HG03135 (cell line): ENCODE data around the gene CDH6.

Experiments used
- ATAC-seq: cut with Tn5 transposase; IDR thresholded peaks from one replicate; pipeline ENCODE4 v1.9.1; 2021; ENCODE audit warnings: mild to moderate bottlenecking, moderate library complexity; ENCODE audit not compliant: unreplicated experiment

CDH6 gene

GRCh38 chr5:31244921-31245320 lies 51.4 kb downstream of the CDH6 start:
- ATAC-seq = no peak

- ATAC-seq = no peak
These were observed 53.9 kb downstream of the CDH6 start for GRCh38 chr5:31247381-31247780.

DNA sequence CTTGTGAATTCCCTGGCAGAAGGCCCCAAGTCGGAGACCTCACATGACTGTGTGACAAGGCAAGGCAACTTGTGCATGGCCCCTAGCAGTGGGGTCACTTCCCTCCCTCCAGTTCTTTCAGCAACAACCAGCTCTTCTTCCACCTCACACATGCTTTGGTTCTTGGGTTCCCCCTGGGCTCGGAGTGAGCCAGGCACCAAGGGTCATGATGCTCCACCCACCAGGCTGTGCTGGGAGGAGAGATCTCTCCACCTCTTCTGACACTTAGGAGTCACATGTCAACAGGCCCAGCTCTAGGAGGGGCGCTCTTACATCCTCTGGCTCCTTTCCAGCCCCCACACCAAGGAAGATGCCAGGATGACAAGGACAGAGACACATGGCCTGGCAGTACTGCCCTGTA lies 56.7 kb downstream of the CDH6 start:
- ATAC-seq = no peak

- no peak for ATAC-seq
These were observed 57.5 kb downstream of the CDH6 start for GRCh38 chr5:31251032-31251431.

DNA sequence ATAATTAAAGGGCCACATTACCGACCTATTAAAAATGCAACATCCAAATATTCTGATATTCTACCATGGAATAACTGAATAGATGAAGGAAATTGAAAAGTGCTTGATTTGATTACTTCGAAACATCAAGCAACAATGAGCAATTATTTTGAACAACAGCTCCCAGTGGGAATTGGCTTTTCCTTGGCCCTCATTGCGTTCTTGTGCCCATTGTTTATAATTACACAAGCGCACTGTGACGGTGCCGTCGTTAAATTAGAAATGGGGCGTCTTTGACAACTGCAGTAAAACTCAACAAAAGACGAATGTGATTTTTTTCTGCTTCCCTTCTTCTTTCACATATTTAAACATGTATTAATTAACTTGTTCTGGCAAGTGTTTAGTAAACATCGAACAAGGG lies 61.6 kb downstream of the CDH6 start:
- ATAC-seq = no peak

DNA sequence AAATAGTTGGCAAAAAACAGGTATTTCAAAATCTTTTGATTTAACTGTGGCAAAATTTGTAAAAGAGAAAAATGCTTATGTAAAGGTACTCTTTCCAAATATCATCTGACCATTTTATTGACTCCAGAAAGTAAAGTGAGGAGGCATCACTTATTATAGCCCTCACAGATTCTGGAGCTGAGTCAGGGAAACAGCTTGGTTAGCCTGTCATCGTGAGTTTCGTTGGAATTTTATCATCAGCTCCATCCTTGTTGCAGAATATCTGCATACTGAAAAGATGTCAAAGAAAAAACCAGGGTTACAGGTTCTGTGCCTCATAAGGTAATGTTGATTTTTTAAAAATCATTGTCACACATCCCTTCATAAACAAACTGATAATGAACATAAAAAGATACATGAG lies 74.8 kb downstream of the CDH6 start:
- ATAC-seq = no peak

- ATAC-seq = no peak
These were observed 75.2 kb downstream of the CDH6 start for GRCh38 chr5:31268686-31269085.

GRCh38 chr5:31269259-31269658 lies 75.8 kb downstream of the CDH6 start:
- no peak for ATAC-seq

GRCh38 chr5:31270396-31270795 lies 76.9 kb downstream of the CDH6 start:
- no peak for ATAC-seq

DNA sequence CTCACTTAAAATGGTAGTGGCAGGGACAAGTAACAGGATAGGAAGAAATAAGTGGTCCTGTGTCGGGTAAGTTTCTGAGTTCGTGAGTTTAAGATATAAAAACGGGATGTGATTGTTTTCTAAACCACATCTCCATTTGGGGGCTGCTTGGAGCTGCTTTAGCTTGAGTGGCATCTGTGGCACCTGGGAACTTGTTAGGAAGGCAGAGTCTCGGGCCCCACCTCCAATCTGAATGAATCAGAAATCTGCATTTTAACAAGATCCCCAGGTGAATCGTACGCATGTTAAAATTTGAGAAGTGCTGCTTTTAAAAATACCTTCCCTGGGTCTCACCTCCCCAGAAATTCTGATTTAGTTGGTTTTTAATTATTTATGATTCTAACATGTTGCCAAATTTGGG lies 78.1 kb downstream of the CDH6 start:
- ATAC-seq = no peak

GRCh38 chr5:31273161-31273560 lies 79.7 kb downstream of the CDH6 start:
- no peak for ATAC-seq

DNA sequence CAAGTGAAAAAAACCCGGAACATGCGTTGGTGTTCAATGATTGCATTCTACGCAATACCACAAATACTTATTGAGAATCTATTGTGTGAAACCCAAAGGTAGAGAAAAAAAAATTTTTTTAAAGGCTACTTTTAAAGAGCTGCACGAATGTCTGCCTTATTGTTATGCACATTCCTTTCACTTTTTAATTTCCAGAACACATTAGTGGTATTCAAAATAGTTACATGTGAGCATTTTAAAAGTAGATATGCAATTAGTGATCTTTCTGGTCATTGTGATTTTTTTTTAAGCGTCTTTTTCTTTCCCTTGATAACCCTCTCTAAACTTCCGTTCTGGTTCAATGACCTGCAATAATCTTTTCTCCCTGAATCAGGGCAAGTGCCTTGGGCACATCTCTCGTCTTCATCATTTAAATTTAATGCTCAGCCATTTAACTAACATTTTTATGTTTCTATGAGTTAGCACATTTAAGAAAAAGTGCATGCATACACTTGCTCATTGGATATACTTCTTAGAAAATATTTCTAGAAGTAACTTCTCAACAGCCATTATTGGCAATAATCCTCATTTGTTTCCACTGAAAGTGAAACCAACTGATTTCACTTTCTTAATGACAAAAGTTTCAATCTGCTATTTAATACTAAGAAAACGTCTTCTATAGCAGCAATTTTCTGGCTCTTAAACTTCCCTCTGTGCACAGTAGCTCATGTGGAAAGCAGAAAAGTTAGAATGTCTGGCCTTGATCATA lies 80.3 kb downstream of the CDH6 start:
- ATAC-seq = peak; percentile 74

DNA sequence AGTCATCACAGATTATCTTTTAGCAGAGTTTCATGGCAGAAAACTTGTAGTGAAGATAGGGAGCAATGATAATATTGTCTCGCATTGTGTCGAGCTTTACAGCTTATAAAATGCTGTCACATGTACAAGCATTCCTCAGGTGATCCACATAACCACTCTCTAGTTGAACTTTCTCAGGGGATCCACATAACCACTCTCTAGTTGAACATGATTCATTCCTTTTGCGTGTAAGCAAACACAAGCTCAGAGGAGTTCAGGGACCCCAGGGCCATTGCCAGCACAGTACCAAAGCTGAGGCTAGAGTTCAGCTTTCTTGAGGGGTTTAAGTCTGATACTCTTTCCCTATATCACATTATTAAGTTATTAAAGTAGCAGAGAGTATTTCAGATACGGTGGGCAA lies 86.7 kb downstream of the CDH6 start:
- no peak for ATAC-seq

DNA sequence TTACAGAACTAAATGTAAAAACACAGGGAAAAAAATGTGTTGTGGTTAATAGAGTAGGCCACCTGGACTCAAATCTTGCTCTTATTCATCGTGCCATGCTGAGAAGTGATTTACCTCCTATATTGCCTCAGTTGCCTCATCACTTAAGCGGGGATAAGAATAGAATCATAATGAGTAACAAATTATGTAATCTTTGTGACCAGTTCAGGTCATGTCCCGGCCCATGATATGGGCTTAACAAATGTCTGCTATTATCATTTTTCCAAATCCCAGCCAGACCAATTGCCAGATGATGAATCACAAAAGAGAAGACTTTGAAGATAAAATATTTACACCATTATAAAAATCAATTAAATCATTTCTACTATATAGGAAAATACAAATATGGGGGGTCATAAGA lies 89.8 kb downstream of the CDH6 start:
- no peak for ATAC-seq

DNA sequence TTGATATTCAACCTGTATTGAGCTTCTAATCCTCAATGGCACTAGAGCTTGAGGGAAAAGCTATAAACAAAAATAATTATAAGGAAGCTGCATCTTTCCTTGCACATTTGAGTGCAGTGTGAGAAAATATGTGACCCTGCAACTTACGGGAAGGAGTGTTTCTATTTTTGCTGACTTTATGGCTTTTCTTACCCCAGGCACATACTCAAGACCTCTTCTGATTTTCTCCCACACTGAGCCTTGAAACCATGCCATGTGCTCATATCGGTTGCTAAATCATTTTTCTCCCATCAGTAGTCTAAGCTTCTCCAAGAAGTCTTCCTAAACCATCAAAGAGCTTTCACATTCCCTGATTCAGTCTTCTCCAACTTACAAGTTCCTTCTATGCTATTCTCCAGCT lies 91.5 kb downstream of the CDH6 start:
- ATAC-seq = no peak

- ATAC-seq = no peak
These were observed 94.5 kb downstream of the CDH6 start for GRCh38 chr5:31287985-31288384.

- ATAC-seq = no peak
These were observed 95.9 kb downstream of the CDH6 start for GRCh38 chr5:31289429-31289828.

DNA sequence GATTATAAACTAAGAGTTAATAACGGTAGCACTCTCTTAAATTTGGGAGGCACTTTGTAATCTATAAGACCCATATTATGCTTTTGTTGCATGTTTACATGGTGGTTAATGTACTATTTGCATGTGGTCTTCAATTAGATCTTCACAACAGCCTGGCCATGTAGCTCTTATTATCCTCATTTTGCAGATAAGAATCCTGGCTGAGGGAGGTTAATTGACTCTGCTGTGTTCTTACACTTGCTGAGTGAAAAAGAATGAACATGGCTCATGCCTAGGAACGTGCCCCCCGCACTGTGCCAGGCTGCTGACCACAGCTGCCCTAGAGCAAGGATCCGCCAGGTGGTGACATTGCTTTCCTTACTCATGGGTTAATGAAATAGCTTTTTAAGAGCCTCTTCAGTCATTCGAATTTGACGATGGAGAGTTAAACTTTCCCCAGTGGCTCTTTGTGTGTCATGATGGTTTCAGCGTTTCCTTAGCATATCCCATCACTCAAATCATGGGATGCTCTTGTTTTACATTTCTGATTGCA lies 97.9 kb downstream of the CDH6 start:
- ATAC-seq = no peak

- no peak for ATAC-seq
These were observed 107.0 kb downstream of the CDH6 start for GRCh38 chr5:31300501-31300900.

GRCh38 chr5:31301833-31302232 lies 108.3 kb downstream of the CDH6 start:
- ATAC-seq = no peak

- no peak for ATAC-seq
These were observed 110.2 kb downstream of the CDH6 start for GRCh38 chr5:31303688-31304087.

GRCh38 chr5:31317665-31318064 lies 124.2 kb downstream of the CDH6 start:
- no peak for ATAC-seq

GRCh38 chr5:31319335-31319734 lies 125.8 kb downstream of the CDH6 start:
- ATAC-seq = no peak
